HepG2 (cell line): ENCODE measurements around the gene TSPAN3. TPM values are rescaled to one million over a fixed set of nuclear protein-coding genes. Genes with fewer than 3 reads are reported as not detected.

ENCODE experiments used
- ATAC-seq: fragments of 200-7000 bp; cut with Tn5 transposase; 3 replicates; pipeline ENCODE4 v1.9.1; 2020; ENCODE audit warnings: mild to moderate bottlenecking, moderate library complexity
- BruUV-seq: library from RNA; stranded (reverse); fragments of 400-500 nt; replicated peaks from 2 replicates; lab custom pipeline; 2021; lab: Mats Ljungman, UMichigan
- CTCF ChIA-PET: fragments of 300-600 bp; formaldehyde crosslinking; extraction: SDS; loops from one replicate; lab custom pipeline; 2021; ENCODE audit warnings: low total read pairs, inconsistent platforms, low intra/inter-chr PET ratio; lab: Yijun Ruan, JAX
- POLR2A ChIA-PET: fragments of 350-600 bp; sonication (Branson Sonifier 250); formaldehyde crosslinking; loops from one replicate; lab custom pipeline; 2020; ENCODE audit warnings: antibody characterized with exemption, inconsistent platforms; lab: Yijun Ruan, JAX
- DNase-seq: peaks from one replicate; pipeline ENCODE4 v3.0.0-alpha.2; 2015; ENCODE audit warnings: low spot score
- FAIRE-seq: peaks from 3 replicates; lab custom pipeline; 2011; peaks lifted over from hg19 to GRCh38; lab: Jason Lieb, UNC
- H2AFZ ChIP-seq: one replicate; pipeline ENCODE4 v1.6.1; 2011; ENCODE audit warnings: low read length, inconsistent platforms
- H3K27ac ChIP-seq: fragments of 300-600 bp; 3 replicates; pipeline ENCODE4 v1.8.0; 2011; ENCODE audit warnings: mixed run types, mild to moderate bottlenecking, mixed read lengths, low read length, inconsistent platforms; ENCODE audit not compliant: insufficient read depth; ENCODE audit errors: extremely low read length
- H3K27me3 ChIP-seq, 2 experiments: fragments of 200-600 bp in 1 of 2; 2 replicates in 1 of 2; 3 replicates in 1 of 2; pipeline versions ENCODE4 v1.6.0 to v1.8.0; 2011; ENCODE audit warnings: low read length in 2 of 2, mild to moderate bottlenecking in 2 of 2, moderate library complexity in 2 of 2, inconsistent platforms in 1 of 2; ENCODE audit not compliant: insufficient read depth in 2 of 2, control insufficient read depth in 1 of 2
- H3K36me3 ChIP-seq, 2 experiments: fragments of 200-600 bp in 1 of 2; replicated peaks in 1 of 2; 2 replicates in 1 of 2; 3 replicates in 1 of 2; pipeline versions ENCODE4 v1.5.1 to v1.8.0; 2011; ENCODE audit warnings: low read length in 2 of 2, inconsistent platforms in 1 of 2; ENCODE audit not compliant: insufficient read depth in 2 of 2, control insufficient read depth in 1 of 2
- H3K4me1 ChIP-seq: 2 replicates; pipeline ENCODE4 v1.5.1; 2012; ENCODE audit warnings: low read length, inconsistent platforms; ENCODE audit not compliant: insufficient read depth
- H3K4me2 ChIP-seq: 2 replicates; pipeline ENCODE4 v1.6.0; 2011; ENCODE audit warnings: low read depth, low read length, inconsistent platforms
- H3K4me3 ChIP-seq, 3 experiments: fragments of 200-600 bp in 1 of 3; sonication (generic), shearing (Covaris generic) in 1 of 3; replicated peaks in 1 of 3; 2 replicates each; pipeline ENCODE4 v1.5.1; 2011 to 2016; ENCODE audit warnings: low read length in 3 of 3, inconsistent platforms in 2 of 3, low read depth in 2 of 3, mild to moderate bottlenecking in 2 of 3, control low read depth in 1 of 3, mixed read lengths in 1 of 3; ENCODE audit not compliant: insufficient read depth in 1 of 3
- H3K79me2 ChIP-seq: one replicate; pipeline ENCODE4 v1.6.1; 2011; ENCODE audit warnings: low read length, inconsistent platforms; ENCODE audit not compliant: insufficient read depth
- H3K9ac ChIP-seq: 2 replicates; pipeline ENCODE4 v1.6.0; 2011; ENCODE audit warnings: mild to moderate bottlenecking, low read depth, low read length, inconsistent platforms; ENCODE audit not compliant: insufficient read depth
- H3K9me3 ChIP-seq: 2 replicates; pipeline ENCODE4 v1.5.1; 2012; ENCODE audit warnings: mild to moderate bottlenecking, low read length
- H4K20me1 ChIP-seq: 2 replicates; pipeline ENCODE4 v1.6.0; 2011; ENCODE audit warnings: inconsistent platforms, mild to moderate bottlenecking, low read length, moderate library complexity; ENCODE audit not compliant: insufficient read depth
- BCL6 ChIP-seq: IDR thresholded peaks from 2 replicates; pipeline ENCODE4 v1.6.1; 2016; ENCODE audit warnings: missing genetic modification reagents, missing compliant biosample characterization
- ZBTB2 ChIP-seq: sonication (generic); formaldehyde crosslinking; IDR thresholded peaks from 2 replicates; pipeline ENCODE4 v1.8.0; 2022; ENCODE audit warnings: low read depth, missing genetic modification reagents
- ZBTB20 ChIP-seq: sonication (generic); formaldehyde crosslinking; IDR thresholded peaks from 2 replicates; pipeline ENCODE4 v1.8.1; 2023; ENCODE audit warnings: missing genetic modification reagents, low read depth, mild to moderate bottlenecking, borderline replicate concordance
- ZKSCAN1 ChIP-seq: fragments of 150-350 bp; IDR thresholded peaks from 2 replicates; pipeline ENCODE4 v1.6.1; 2014; ENCODE audit warnings: low read length
- ZNF224 ChIP-seq: sonication (generic); formaldehyde crosslinking; IDR thresholded peaks from 2 replicates; pipeline ENCODE4 v1.5.0; 2020; ENCODE audit warnings: mild to moderate bottlenecking, missing genetic modification reagents
- ZNF333 ChIP-seq: sonication (generic); formaldehyde crosslinking; IDR thresholded peaks from 2 replicates; pipeline ENCODE4 v1.4.0; 2020; ENCODE audit warnings: mild to moderate bottlenecking, missing genetic modification reagents, borderline replicate concordance
- ZNF549 ChIP-seq: sonication (generic); formaldehyde crosslinking; IDR thresholded peaks from 2 replicates; pipeline ENCODE4 v1.5.0; 2020; ENCODE audit warnings: missing genetic modification reagents
- ZNF777 ChIP-seq: sonication (generic); formaldehyde crosslinking; IDR thresholded peaks from 2 replicates; pipeline ENCODE4 v1.4.0; 2020; ENCODE audit warnings: missing genetic modification reagents
- WGBS: methylation state at CpG from one replicate; pipeline ENCODE4 v1.1.6; 2017; ENCODE audit warnings: low lambda C conversion rate; 5-methylcytosine and 5-hydroxymethylcytosine counted together
- in situ Hi-C: cut with HindIII; loops from 2 replicates; pipeline ENCODE4 v1.10.0; 2017; ENCODE audit warnings: low pct_unique_long_range_greater_than_20kb; ENCODE audit not compliant: extremely low pct_ligation_motif_present
- intact Hi-C: fragments of 100-400 bp; cut with micrococcal nuclease; formaldehyde crosslinking; loops from one replicate; pipeline ENCODE4 v1.10.0; 2022; ENCODE audit not compliant: unreplicated experiment
- polyA plus RNA-seq, 8 experiments: library from polyadenylated mRNA; depleted of rRNA in 3 of 8; stranded (reverse) in 7 of 8; unstranded in 1 of 8; fragments of >200 nt; fragmentation: Illumina TruSeq in 4 of 8; extraction: Trizol in 4 of 8; gene quantifications; 2 replicates each; pipeline versions ENCODE4 v1.2.1 to v1.2.3, GENCODE V29; 2011 to 2016; ENCODE audit warnings: low read depth in 4 of 8, missing spikeins in 1 of 8, mixed read lengths in 1 of 8; ENCODE audit not compliant: insufficient read depth in 1 of 8
- total RNA-seq, 5 experiments: library from RNA; depleted of rRNA; stranded (reverse); fragments of >200 nt; fragmentation: Illumina TruSeq; extraction: Trizol; gene quantifications; 2 replicates each; pipeline ENCODE4 v1.2.3, GENCODE V29; 2016; ENCODE audit warnings: low read depth in 1 of 5
- TF ChIP-seq, protein P1 (sequence below): sonication (generic); formaldehyde crosslinking; IDR thresholded peaks from 2 replicates; pipeline ENCODE4 v1.4.0; 2020; ENCODE audit warnings: mild to moderate bottlenecking, missing genetic modification reagents
- TF ChIP-seq, protein P2 (sequence below): sonication (generic); formaldehyde crosslinking; IDR thresholded peaks from 2 replicates; pipeline ENCODE4 v1.4.0; 2020; ENCODE audit warnings: missing genetic modification reagents, borderline replicate concordance
- TF ChIP-seq, protein P3 (sequence below): fragments of 450-650 bp; IDR thresholded peaks from 2 replicates; pipeline ENCODE4 v1.6.1; 2017; ENCODE audit warnings: mild to moderate bottlenecking
- TF ChIP-seq, protein P4 (sequence below): sonication (generic); formaldehyde crosslinking; IDR thresholded peaks from 2 replicates; pipeline ENCODE4 v1.4.0; 2020; ENCODE audit warnings: missing genetic modification reagents, borderline replicate concordance

Gene TSPAN3
- total and polyA plus RNA-seq, 2 of the 13 experiments (the other 11 are each of a cell fraction or from before 2014, with no cell fraction given) = 167 to 170 TPM

GRCh38 chr15:77097248-77097721, 26.4 kb upstream of the TSPAN3 start (continued):
- TF ChIP-seq, protein P1, sequence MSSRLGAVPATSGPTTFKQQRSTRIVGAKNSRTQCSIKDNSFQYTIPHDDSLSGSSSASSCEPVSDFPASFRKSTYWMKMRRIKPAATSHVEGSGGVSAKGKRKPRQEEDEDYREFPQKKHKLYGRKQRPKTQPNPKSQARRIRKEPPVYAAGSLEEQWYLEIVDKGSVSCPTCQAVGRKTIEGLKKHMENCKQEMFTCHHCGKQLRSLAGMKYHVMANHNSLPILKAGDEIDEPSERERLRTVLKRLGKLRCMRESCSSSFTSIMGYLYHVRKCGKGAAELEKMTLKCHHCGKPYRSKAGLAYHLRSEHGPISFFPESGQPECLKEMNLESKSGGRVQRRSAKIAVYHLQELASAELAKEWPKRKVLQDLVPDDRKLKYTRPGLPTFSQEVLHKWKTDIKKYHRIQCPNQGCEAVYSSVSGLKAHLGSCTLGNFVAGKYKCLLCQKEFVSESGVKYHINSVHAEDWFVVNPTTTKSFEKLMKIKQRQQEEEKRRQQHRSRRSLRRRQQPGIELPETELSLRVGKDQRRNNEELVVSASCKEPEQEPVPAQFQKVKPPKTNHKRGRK (CRISPR knock-in tag) = no peak

- ChIA-PET POLR2A (no interaction called here), CTCF (no interaction called here)
- WGBS = 67% methylated on average over 5 of the region's 7 CpGs
- intact Hi-C loops (no loop called here), in situ Hi-C loops (no loop called here)
- Histone ChIP-seq H3K4me1 (peaks cover 19% of the 10 kb centered on the region), H3K9ac (no peak overlapping the region), H3K36me3 (no peaks in the 10 kb centered on the region), H2AFZ (no peak overlapping the region), H3K27me3 (no peaks in the 10 kb centered on the region), H4K20me1 (no peaks in the 10 kb centered on the region), H3K4me3 (no peak overlapping the region), H3K4me2 (no peak overlapping the region), H3K9me3 (no peaks in the 10 kb centered on the region), H3K27ac (no peak overlapping the region), H3K79me2 (no peaks in the 10 kb centered on the region)
- no TSS peak for BruUV-seq
- TF ChIP-seq ZBTB20 (CRISPR knock-in tag) = no peak
- TF ChIP-seq, protein P2, sequence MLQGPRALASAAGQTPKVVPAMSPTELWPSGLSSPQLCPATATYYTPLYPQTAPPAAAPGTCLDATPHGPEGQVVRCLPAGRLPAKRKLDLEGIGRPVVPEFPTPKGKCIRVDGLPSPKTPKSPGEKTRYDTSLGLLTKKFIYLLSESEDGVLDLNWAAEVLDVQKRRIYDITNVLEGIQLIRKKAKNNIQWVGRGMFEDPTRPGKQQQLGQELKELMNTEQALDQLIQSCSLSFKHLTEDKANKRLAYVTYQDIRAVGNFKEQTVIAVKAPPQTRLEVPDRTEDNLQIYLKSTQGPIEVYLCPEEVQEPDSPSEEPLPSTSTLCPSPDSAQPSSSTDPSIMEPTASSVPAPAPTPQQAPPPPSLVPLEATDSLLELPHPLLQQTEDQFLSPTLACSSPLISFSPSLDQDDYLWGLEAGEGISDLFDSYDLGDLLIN (CRISPR knock-in tag) = no peak
- TF ChIP-seq ZBTB2 = no peak
- no peak for TF ChIP-seq ZKSCAN1
- TF ChIP-seq ZNF224 (CRISPR knock-in tag) = no peak
- TF ChIP-seq, protein P3, sequence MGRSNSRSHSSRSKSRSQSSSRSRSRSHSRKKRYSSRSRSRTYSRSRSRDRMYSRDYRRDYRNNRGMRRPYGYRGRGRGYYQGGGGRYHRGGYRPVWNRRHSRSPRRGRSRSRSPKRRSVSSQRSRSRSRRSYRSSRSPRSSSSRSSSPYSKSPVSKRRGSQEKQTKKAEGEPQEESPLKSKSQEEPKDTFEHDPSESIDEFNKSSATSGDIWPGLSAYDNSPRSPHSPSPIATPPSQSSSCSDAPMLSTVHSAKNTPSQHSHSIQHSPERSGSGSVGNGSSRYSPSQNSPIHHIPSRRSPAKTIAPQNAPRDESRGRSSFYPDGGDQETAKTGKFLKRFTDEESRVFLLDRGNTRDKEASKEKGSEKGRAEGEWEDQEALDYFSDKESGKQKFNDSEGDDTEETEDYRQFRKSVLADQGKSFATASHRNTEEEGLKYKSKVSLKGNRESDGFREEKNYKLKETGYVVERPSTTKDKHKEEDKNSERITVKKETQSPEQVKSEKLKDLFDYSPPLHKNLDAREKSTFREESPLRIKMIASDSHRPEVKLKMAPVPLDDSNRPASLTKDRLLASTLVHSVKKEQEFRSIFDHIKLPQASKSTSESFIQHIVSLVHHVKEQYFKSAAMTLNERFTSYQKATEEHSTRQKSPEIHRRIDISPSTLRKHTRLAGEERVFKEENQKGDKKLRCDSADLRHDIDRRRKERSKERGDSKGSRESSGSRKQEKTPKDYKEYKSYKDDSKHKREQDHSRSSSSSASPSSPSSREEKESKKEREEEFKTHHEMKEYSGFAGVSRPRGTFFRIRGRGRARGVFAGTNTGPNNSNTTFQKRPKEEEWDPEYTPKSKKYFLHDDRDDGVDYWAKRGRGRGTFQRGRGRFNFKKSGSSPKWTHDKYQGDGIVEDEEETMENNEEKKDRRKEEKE = no peak
- TF ChIP-seq ZNF333 (CRISPR knock-in tag) = no peak
- TF ChIP-seq ZNF777 (CRISPR knock-in tag) = no peak
- TF ChIP-seq, protein P4, sequence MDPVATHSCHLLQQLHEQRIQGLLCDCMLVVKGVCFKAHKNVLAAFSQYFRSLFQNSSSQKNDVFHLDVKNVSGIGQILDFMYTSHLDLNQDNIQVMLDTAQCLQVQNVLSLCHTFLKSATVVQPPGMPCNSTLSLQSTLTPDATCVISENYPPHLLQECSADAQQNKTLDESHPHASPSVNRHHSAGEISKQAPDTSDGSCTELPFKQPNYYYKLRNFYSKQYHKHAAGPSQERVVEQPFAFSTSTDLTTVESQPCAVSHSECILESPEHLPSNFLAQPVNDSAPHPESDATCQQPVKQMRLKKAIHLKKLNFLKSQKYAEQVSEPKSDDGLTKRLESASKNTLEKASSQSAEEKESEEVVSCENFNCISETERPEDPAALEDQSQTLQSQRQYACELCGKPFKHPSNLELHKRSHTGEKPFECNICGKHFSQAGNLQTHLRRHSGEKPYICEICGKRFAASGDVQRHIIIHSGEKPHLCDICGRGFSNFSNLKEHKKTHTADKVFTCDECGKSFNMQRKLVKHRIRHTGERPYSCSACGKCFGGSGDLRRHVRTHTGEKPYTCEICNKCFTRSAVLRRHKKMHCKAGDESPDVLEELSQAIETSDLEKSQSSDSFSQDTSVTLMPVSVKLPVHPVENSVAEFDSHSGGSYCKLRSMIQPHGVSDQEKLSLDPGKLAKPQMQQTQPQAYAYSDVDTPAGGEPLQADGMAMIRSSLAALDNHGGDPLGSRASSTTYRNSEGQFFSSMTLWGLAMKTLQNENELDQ (CRISPR knock-in tag) = no peak
- no peak for TF ChIP-seq BCL6
- TF ChIP-seq ZNF549 (CRISPR knock-in tag) = no peak
- FAIRE-seq (no peak), ATAC-seq (no peak), DNase-seq (no peak)
Observed at GRCh38 chr15:77096541-77096940, 25.6 kb upstream of the TSPAN3 start.
